Subcutaneous abdominal adipose tissue (tissue), 5 donors: ENCODE data around the gene NSMF.

Experiments
- H3K27ac ChIP-seq: one replicate; pipeline ENCODE4 v1.7.0; 2013; ENCODE audit warnings: low read depth, mild to moderate bottlenecking, inconsistent platforms, low read length, moderate library complexity
- H3K27me3 ChIP-seq, 5 donors: one replicate each; pipeline ENCODE4 v1.7.0; 2013; ENCODE audit warnings: low read length in 5 of 5, inconsistent platforms in 1 of 5; ENCODE audit not compliant: control insufficient read depth in 5 of 5, insufficient read depth in 4 of 5
- H3K36me3 ChIP-seq, 5 donors: one replicate each; pipeline ENCODE4 v1.7.0; 2013; ENCODE audit warnings: low read length in 5 of 5; ENCODE audit not compliant: control insufficient read depth in 5 of 5, insufficient read depth in 5 of 5
- H3K4me1 ChIP-seq, 5 donors: one replicate each; pipeline ENCODE4 v1.7.0; 2013; ENCODE audit warnings: low read length in 5 of 5, mild to moderate bottlenecking in 3 of 5, moderate library complexity in 1 of 5; ENCODE audit not compliant: control insufficient read depth in 5 of 5, insufficient read depth in 5 of 5
- H3K4me3 ChIP-seq, 5 donors: one replicate each; pipeline ENCODE4 v1.7.0; 2013; ENCODE audit warnings: low read length in 5 of 5, low read depth in 1 of 5
- H3K9ac ChIP-seq, 5 donors: one replicate each; pipeline ENCODE4 v1.7.0; 2013; ENCODE audit warnings: low read length in 5 of 5, mild to moderate bottlenecking in 4 of 5, moderate library complexity in 3 of 5
- H3K9me3 ChIP-seq, 5 donors: one replicate each; pipeline ENCODE4 v1.7.0; 2013; ENCODE audit warnings: low read length in 5 of 5; ENCODE audit not compliant: control insufficient read depth in 5 of 5
- donor health status: healthy.
- donor health status: healthy.
- donor health status: healthy.
- donor health status: healthy.
- donor health status: healthy.

The NSMF gene

DNA sequence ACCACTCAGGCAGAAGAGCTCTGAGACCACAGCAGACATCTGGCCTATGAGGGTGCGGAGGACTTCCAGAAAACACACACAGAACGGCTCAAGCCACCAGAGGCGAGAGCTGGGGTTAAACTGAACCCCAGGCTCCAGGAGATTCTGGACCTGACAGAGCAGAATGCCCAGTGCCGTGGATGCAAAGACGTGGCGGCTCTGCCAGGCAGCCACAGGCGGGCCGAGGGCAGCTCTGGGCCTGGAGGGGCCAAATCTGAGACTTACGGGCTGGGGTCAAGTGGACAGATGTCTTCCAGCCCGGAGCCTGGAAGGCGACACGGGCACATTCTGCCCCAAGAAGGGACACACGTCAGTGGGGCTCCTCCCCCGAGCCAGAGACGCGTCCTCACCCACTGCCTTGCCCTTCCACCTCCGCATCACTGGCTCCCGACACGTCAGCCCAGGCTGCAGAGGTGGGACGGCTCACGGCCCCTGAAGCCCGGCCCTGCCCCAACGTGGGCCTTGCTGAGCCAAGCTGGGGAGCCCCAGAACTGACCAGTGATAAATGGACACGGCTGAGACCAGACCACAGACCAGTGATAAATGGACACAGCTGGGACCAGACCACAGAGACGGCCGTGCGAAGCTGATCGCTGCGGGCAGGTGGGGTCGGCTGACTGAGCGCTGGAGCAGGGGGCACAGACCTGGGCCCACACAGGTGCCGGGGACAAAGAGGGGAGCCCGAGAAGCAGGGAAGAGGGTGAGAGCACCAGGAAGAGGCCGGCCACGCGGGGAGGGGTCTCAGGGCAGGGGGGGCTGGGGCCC lies 40.9 kb upstream of the NSMF start:
- Histone ChIP-seq H3K27me3 (no peaks in the 10 kb centered on the region), H3K9ac (no peak overlapping the region), H3K4me3 (no peak overlapping the region), H3K9me3 (no peaks in the 10 kb centered on the region), H3K27ac (no peak overlapping the region), H3K36me3 (peaks cover 0 to 56% (median 40%) of the 10 kb centered on the region in 5 donors), H3K4me1 (no peaks in the 10 kb centered on the region)

DNA sequence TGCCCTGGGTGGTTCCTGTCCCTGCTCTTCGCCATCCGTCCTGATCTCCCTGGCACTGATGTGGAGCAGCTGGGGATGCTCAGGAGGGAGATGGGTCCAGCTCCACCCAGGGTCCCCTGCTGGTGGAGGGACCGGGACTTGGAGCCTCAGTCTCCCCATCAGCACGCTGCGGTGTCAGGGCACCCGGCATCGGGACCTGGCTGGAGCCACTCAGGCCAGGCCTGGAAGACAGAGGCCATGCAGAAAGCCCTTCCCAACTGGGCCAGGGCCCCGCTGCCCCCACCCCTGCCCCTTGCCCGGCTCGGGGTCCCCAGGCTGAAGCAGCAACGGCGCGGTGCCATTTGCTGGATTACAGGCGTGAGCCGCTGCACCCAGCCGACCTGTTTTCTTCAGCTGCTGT lies 40.3 kb upstream of the NSMF start:
- Histone ChIP-seq H3K27ac (no peak overlapping the region), H3K9ac (no peak overlapping the region), H3K36me3 (peaks cover 0 to 58% (median 42%) of the 10 kb centered on the region in 5 donors), H3K9me3 (no peaks in the 10 kb centered on the region), H3K27me3 (no peaks in the 10 kb centered on the region), H3K4me3 (no peak overlapping the region), H3K4me1 (peaks cover 0 to 1% (median 1%) of the 10 kb centered on the region in 5 donors)

DNA sequence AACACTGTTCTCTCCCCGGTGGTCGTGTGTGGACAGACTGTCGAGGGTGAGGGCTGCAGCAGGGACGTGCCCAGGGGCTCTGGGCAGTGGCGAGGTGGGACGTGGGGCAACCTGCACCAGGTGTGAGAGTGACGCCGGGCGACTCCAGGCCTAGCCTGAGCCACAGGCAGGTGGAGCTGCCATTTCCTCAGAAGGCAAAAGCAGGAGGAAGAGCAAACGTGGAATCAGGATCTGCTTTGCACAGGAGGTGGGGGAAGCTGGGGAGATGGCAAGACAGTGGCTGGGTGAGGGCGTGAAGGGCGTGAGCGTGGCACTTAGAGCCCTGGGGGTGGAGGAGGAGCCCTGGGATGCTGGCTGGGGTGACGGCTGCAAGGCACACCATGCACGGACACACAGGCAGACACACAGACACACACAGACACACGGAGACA lies 39.6 kb upstream of the NSMF start:
- H3K4me3 ChIP-seq = no peak overlapping the region
- H3K9me3 ChIP-seq = no peaks in the 10 kb centered on the region
- H3K27ac ChIP-seq = no peak overlapping the region
- H3K9ac ChIP-seq = no peak overlapping the region
- H3K27me3 ChIP-seq = no peaks in the 10 kb centered on the region
- H3K4me1 ChIP-seq = peaks cover 0 to 8% (median 4%) of the 10 kb centered on the region in 5 donors
- peaks cover 0 to 61% (median 44%) of the 10 kb centered on the region in 5 donors for H3K36me3 ChIP-seq

DNA sequence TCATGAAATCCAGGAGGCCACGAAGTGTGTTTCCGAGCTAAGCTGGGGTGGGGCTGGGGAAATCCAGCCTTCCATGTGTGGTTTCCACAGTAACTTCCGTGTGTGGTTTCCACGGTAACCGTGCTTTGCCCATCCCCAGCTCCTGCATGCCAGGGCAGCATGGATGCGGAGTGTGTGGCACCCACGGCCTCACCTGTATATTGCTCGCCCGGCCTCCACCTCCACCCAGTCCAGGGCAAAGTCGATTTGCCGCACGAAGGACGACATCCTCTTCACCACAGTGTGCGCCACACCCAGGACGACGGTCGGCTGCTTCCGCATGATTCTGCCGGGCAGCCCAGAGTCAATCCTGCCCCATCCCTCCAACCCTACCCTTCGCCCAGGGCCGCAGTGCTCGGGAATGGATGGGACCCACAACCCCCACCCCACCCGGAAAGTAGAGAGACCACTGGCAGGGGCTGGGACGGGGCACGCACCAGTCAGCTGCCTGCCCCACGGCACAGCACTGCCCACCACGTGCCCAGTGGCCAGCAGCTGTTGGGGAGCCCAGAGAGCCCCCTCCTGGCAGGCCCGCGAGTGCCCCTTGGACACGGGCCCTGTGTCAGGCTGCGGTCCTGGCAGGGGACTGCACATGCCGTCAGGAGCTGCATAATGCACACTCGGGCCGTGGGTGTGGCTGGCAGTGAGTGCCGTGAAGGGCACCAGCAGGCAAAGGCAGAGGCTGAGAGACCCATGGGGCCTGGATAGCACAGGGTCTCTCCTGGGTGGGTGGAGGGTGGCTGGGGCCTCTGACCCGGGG lies 39.0 kb upstream of the NSMF start:
- H3K36me3 ChIP-seq = peaks cover 0 to 61% (median 44%) of the 10 kb centered on the region in 5 donors
- no peaks in the 10 kb centered on the region for H3K9me3 ChIP-seq

DNA sequence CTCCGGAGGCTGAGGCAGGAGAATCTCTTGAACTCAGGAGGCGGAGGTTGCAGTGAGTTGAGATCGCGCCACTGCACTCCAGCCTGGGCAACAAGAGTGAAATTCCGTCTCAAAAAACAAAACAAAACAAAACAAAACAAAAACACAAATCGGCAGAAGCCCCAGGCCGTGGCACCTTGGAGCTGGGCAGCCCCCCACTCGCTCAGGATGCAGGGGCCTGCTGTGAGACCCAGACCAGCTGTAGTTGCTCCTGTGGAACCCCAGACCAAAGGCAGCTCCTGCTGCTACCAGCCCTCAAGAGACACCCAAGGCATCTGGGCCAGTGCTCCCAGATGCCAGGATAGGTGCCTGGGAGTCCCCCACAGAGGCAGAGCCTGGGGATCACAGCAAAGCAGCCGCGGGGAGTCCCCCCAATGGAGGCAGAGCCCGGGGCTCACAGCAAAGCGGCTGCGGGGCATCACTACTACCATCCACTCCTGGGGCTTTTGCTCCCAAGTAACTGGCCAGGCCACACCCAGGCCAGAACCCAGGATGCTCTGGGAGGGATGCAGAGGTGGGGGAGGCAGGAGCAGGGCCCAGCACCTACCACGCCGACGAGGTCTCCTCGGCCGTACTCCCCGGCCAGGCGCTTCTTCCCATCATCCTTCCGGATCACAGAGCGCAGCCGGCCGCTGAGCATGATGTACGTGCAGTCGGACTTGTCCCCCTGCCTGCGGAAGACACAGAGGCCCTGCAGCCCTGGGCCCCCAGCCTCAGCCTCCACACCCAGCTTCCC lies 37.7 kb upstream of the NSMF start:
- Histone ChIP-seq H3K36me3 (peaks cover 0 to 61% (median 46%) of the 10 kb centered on the region in 5 donors), H3K4me1 (peaks cover 0 to 8% (median 4%) of the 10 kb centered on the region in 5 donors), H3K27me3 (no peaks in the 10 kb centered on the region), H3K4me3 (no peak overlapping the region), H3K27ac (no peak overlapping the region), H3K9ac (no peak overlapping the region), H3K9me3 (no peaks in the 10 kb centered on the region)

More for the DNA sequence above, 39.0 kb upstream of the NSMF start:
- no peak overlapping the region for H3K27ac ChIP-seq
- H3K27me3 ChIP-seq = no peaks in the 10 kb centered on the region
- H3K9ac ChIP-seq = no peak overlapping the region
- no peak overlapping the region for H3K4me3 ChIP-seq
- H3K4me1 ChIP-seq = peaks cover 0 to 8% (median 4%) of the 10 kb centered on the region in 5 donors

DNA sequence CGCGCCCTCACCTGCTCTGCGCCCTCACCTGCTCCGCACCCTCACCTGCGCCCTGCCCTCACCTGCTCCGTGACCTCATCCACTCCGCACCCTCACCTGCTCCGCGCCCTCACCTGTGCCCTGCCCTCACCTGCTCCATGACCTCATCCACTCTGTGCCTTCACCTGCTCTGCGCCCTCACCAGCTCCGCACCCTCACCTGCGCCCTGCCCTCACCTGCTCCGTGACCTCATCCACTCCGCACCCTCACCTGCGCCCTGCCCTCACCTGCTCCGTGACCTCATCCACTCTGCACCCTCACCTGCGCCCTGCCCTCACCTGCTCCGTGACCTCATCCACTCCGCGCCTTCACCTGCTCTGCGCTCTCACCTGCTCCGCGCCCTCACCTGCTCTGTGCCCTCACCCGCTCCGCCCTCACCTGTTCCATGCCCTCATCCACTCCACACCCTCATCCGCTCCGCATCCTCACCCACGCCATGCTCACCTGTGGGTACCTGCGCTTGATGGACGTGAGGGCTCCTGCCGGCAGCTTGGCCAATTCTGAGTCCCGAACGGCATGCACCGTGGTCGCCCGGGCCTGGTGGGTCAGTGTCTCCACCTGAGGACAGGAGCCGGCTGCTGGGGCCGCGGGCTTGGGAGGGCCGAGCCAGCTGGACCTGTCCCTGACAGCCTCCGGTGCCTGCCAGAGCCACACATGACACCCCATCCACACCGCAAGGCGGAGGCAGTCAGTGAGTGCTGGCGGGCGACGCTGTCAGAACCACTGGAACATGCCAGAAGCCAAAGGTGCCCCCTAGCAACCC lies 35.6 kb upstream of the NSMF start:
- Histone ChIP-seq H3K27ac (no peak overlapping the region), H3K36me3 (peaks cover 0 to 57% (median 35%) of the 10 kb centered on the region in 5 donors), H3K27me3 (no peaks in the 10 kb centered on the region), H3K9ac (no peak overlapping the region), H3K4me3 (no peak overlapping the region), H3K9me3 (no peaks in the 10 kb centered on the region), H3K4me1 (peaks cover 0 to 8% (median 4%) of the 10 kb centered on the region in 5 donors)

DNA sequence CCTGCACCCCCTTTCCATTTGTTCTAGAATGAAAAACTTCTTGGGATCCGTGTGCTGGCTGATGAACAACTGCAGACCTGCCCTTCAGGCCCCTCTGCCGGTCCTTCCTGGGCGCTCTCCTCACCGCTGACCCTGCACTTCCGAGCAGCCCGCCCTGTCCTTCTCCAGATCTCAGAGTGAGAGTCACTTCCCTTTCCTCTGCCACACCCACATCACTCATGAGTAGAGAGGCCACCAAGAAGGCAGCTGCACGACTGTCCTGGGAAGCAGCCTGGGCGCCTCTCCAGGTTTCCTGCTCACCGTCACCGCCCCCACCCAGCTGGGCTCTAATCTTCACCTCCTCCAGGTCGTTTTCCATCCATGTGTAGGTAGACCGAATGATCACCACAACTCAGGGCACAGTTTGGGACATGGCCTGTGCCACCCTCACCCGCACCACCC lies 35.0 kb upstream of the NSMF start:
- Histone ChIP-seq H3K9ac (no peak overlapping the region), H3K27me3 (no peaks in the 10 kb centered on the region), H3K4me1 (peaks cover 0 to 8% (median 4%) of the 10 kb centered on the region in 5 donors)

DNA sequence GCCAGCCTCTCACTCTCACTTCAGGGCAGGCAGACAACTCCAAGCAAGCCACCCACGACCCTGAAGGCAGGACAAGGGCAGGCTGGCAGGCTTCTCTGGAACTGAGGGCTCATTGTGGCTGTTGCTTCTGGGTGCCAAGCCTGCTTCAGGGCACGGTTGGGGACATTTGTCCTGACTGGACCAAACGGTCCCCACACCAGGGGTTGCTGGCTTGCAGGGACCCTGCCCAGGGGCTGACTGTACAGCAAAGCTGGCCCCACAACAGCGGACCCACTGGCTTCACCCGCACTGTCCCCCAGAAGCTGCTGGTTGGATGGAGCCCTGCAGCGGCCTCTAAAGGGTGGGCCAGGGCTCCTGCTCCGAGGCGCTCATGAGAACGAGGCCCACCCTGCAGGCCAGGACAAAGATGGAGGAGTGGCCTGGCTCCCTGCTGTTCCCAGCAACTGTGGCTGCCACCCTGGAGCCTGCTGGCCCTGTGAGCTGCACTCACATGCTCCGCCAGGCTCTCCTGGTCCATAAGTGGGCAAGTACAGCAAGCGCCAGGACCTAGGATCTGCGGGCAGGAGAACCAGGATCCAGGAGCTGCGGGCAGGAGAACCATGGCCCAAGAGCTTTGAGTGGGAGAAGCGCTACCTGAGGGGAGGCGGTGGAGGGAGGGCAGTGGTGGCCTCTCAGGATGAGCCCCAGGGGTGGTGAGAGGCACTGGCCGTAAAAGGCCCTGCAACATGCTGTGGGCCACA lies 34.4 kb upstream of the NSMF start:
- H3K9ac ChIP-seq = no peak overlapping the region
- peaks cover 0 to 51% (median 28%) of the 10 kb centered on the region in 5 donors for H3K36me3 ChIP-seq
- no peak overlapping the region for H3K4me3 ChIP-seq
- peaks cover 0 to 8% (median 4%) of the 10 kb centered on the region in 5 donors for H3K4me1 ChIP-seq
- no peak overlapping the region for H3K27ac ChIP-seq
- no peaks in the 10 kb centered on the region for H3K9me3 ChIP-seq
- H3K27me3 ChIP-seq = no peaks in the 10 kb centered on the region

More for the DNA sequence above, 35.0 kb upstream of the NSMF start:
- no peaks in the 10 kb centered on the region for H3K9me3 ChIP-seq
- no peak overlapping the region for H3K4me3 ChIP-seq
- H3K27ac ChIP-seq = no peak overlapping the region
- H3K36me3 ChIP-seq = peaks cover 0 to 53% (median 32%) of the 10 kb centered on the region in 5 donors
